HG02840 (cell line): ENCODE results near the gene TPP2.

Source experiments
- ATAC-seq: cut with Tn5 transposase; IDR thresholded peaks from one replicate; pipeline ENCODE4 v1.9.1; 2021; ENCODE audit warnings: mild to moderate bottlenecking, moderate library complexity, moderate number of reproducible peaks; ENCODE audit not compliant: unreplicated experiment, low FRiP score

Gene TPP2

DNA sequence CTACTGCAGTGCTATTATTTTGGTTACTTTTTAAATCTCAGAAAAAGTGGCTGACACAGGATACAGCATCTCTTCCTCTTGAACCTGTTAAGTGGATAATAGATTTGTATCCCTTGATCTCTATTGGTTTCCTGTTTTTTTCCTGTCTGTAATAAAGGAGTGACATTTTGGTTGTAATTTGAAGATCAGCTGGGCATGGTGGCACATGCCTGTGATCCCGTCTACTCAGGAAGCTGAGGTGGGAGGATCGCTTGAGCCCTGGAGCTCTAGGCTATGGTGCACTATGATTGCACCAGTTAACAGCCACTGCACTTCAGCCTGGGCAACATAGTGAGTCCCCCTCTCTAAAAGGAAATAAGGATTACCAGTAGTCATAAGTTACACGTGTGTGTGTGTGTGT lies 51.3 kb downstream of the TPP2 start:
- ATAC-seq = no peak

DNA sequence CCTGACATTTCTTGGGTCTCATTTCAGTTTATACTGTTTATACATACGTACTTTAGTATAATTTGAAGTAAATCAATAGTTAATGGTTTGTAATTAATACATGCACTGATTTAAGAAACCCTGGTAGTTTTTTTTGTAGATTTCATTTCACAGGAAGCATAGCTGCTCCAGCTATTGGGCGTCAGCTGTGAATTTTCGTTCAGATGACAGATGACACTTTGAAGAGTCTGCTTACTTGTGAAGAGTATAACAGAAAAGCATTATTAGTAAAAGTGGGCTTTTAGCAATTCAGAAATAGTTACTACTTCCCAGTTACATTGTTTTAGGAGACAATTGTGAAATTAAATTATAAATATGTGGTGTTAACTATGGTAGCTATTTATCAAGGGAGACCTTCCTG lies 53.7 kb downstream of the TPP2 start:
- no peak for ATAC-seq

DNA sequence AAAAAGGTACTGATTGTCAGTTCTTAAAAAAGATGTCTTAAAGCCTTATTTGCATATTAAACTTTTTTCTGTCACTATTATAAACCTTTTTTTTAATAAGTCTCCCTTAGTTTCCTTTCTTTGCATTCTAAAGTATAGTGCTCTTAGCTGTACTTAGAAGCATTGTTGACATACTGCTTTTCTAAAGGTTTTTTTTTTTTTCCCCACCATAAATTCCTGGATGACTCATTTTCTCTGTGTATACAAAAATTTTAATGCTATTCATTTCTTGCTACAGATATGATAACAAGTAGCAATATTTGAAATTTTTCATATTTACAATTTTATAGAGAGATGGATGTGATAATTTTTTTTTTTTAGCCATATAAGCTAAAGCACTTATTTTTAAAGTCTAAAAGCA lies 54.6 kb downstream of the TPP2 start:
- no peak for ATAC-seq

DNA sequence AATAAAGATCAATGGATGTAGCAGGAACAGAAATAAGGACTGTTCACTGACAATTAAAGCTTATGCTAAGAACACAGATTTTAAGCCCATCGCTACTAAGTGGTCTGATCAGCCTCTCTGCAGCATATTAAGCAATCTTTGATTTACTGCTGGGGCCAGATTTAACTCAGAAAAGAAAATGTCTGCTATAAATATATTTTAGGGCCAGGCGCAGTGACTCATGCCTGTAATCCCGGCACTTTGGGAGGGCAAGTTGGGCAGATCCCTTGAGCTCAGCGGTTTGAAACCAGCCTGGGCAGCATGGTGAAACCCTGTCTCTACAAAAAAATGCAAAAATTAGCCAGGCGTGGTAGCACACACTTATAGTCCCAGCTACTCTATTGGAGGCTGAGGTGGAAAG lies 55.1 kb downstream of the TPP2 start:
- no peak for ATAC-seq

DNA sequence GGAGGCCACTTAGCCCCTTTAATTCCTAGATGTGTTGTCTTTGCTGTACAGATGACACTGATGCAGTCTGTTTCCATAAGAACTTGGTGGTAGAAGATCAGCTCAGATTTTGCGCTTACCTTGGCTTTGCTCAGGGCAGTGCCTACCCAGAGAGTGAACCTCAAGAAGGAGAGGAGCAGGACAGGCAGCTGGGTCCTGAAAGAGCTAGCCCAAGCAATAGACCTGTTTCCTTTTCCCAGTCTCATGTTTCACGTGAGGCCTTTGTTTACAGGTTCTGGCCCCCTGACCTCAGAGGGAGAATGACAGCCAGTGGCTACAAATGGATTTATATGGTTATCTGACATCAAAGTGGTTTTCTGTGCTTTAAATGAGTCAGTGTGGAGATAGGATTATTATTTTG lies 58.0 kb downstream of the TPP2 start:
- no peak for ATAC-seq

DNA sequence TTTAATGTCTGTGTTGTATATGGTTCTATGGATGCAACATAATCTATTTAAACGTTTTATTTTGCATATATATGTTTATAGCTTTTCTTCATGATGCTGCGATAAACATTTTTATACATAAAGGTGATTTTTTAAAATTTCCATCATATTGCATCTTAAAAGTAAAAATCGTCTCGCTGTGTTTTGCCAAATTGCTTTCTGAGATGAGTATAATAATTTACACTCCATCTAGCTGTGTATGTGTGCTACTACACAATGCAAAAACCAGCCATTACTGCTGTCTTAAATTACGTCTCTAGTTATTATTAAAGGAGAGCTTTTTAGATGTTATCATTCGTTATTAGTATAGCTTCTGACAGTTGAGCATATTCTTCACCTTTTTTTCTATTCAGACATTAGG lies 60.8 kb downstream of the TPP2 start:
- ATAC-seq = no peak

DNA sequence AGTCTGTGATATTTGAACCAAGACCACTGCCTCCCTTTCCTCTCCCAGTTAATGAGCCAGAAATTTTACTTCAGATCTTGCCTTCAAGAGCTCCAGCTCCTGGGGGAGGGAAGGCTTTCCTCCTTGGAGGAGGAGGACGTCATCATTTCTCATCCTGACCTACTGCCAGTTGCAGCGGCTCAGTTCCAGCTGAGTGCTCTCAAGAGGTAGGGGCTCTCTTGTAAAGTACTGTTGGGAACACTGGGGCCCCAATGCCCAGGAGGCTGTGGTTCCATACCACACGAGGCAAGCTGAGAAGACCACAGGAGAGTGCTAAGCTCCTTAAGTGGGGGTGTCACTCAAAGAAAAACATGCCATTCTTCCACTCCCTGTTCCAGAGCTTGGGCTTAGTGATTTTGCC lies 61.9 kb downstream of the TPP2 start:
- ATAC-seq = no peak

DNA sequence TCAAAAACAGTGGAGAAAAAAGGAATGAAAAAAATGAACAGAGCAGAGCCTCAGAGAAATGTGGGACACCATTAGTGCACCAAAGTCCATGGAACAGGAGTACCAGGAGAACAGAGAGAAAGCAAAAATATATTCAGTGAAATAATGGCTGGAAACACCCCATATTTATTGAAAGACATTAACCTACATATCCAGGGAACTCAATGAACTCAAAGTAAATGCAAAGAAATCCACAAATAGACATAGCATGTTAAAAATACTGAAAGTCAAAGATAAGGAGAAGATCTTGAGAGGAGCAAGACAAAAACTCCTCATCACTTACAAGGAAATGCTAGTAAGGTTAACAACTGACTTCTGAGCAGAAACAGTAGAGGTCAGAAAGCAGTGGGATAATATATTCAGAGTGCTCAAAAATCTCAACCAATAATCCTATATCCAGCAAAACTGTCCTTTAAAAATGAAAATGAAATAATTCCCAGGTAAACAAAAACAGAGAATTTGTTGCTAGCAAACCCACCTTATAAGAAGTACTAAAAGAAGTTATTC lies 62.5 kb downstream of the TPP2 start:
- no peak for ATAC-seq

DNA sequence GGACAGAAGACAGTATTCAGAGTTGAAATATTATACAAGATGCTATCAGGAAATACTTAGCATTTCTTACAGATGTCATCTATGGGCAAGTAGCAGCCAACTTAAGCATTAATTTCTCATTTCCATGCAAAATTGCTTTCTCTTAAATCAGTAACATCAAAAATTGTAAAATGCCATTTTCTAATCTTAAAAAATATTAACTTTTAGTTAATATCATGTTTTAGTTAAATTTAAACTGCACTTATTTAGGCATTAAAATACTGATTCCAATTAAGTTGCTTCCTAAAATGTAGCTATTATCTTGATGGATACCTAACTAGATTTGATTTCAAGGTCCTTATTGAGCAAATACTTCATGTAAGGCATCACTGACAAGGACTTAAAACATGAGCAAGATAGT lies 70.2 kb downstream of the TPP2 start:
- ATAC-seq = no peak

DNA sequence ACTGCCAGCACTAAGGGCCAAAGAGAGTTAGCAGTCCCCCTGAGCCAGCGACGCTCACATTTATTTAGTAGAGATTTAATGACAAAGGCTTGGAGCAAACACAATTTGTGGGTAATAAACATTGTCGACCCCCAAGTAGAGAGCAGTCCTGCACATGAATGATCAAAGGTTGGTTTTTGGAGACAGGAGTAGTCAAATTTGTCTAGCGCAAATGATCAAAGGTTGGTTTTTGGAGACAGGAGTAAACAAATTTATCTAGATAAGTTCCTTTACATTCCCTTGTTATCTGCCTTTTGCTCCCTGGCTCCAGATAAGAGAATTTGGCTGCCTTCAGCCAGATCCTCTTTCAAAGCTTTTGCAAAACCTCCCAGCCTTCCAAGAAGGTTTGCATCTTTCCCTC lies 71.1 kb downstream of the TPP2 start:
- no peak for ATAC-seq

DNA sequence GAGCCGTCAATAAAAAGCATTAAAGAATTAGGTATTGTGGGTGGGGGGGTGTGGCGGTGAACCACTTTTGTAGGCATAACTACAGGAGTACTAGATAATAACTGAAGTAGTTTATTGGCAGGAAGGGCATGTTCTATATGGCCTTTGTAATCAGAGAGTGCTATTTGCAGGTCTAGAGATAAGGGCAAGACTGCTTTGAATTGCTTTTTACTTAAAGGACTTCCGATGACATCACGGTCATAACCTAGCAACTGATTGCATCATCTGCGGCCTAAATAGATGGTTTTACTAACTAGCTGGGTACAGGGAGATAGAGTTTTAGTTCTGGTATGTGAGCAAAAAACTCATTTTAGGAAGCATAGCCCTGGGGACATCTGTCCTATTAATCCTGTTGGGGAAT lies 73.3 kb downstream of the TPP2 start:
- no peak for ATAC-seq

DNA sequence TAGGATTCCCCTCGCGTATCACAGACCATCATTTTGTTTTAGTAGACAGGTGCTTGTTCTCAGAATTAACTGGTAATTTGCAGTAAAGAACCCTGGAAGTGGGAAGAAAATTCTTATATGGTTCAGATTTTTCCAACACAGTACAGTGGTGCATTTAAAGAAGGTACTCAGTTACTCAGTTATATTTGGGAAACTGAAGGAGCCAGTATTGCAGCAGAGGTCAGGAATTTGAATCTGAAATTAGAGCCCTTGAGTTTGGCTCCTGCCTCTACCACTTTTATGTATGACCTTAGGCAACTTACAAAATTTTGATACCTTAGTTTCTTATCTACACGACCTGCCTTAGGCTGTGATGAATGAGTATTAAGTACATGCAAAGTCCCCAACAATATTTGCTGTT lies 78.3 kb downstream of the TPP2 start:
- ATAC-seq = no peak

DNA sequence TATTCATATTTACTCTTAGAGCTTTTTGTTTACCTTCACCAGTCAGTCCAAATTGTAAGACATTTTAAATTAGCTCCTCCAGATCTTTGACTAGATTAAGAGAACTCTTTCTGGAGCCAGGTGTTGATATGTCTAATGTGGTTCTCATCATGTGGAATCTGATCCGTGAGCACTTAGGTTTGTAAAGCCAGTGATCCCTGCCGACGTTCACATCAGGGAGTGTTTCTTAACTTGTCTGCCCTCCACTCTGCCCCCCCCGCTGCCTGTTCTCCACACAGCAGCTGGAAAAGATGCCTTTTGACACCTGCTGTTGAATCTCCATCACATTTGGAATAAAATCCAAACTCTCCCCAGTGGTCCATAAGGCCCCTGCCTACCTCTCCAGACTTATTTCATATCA lies 80.3 kb downstream of the TPP2 start:
- no peak for ATAC-seq

DNA sequence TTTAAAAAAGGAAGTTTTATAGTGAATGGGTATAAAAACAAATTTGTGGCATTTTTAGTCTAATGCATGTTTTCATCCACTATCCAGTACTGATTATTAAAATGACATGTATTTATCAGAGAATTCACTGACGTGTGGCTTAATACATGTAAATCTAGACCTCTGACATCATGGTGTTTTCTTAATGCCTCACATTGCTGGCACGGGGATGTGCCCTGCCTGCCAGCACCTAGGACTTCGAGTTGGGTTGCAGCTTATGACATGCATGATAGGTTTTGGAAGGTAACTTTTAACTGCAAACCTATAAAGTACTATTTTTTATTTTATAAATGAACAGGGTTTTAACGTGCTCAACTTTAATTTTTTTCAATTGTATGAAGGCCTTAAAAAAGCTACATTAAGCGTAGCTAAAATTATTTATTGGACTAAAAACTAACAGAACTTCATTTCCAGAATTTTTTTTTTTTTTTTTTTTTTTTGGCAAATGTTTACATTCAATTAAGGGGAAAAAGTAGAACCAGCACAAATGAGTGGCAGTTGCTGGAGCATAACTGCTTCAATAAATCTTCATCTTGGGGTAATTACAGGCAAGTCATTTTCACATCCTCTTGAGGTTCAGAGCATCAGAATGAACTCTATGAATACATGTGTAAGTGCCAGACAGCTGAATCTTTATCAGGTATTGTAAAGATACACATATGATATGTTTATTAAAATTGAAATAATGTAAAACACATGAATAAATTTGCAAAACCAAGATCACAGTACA lies 81.7 kb downstream of the TPP2 start:
- no peak for ATAC-seq

DNA sequence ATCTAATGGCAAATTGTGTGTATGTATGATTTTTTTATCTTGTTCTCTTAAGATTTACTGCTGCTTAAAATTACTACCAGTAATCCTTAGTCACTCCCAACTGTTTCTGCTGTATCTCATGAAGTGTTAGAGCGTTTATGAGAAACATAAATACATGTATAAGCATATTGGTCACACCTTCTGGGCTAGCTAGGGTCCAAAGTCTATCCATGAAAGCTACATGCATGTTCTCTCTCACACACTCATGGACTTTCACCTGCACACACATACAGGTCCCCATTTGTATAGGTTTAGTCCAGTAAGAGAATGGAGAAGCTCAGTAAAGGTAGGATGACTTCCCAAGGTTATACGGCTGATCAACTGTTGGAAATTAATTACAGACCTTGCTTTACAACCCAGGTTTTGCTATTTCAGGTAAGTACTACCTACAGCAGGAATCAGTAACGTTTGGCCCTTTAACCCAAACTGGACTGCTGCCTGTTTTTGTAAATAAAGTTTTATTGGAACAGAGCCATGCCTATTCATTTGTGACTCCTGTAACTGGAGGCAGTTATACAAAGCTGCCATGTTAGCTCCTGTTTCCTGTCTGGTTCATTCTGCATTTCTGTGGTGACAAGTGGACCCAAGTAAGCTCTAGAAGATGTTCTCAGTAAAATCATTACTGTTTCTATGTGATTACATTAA lies 82.8 kb downstream of the TPP2 start:
- ATAC-seq = no peak

DNA sequence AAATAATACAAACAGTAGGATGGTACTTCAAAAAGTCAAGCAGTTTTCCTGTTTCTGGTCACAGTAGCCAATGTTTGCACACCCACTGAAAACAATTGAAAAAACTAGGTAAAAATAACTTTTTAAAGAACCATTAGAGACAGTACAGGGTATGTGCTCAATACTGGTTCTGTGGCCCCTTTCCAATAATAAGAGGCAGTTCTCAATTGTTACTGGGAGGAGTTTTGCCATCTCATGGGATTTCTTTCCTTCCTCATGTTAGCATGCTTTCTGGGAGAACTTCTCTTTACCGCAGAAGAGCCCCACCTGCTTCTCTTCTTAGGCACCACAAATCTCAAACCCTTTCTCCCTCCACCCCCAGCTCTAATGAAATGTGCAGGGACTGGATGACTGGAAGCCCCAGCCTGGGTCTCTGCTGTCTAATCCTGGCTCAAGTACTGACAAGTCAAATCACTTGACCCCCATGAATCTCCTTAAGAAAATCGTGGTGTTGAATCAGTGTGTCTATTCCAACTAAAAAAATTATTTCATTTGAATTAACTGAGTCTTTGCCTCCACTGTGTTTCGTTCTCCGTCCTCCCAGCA lies 83.4 kb downstream of the TPP2 start:
- no peak for ATAC-seq

DNA sequence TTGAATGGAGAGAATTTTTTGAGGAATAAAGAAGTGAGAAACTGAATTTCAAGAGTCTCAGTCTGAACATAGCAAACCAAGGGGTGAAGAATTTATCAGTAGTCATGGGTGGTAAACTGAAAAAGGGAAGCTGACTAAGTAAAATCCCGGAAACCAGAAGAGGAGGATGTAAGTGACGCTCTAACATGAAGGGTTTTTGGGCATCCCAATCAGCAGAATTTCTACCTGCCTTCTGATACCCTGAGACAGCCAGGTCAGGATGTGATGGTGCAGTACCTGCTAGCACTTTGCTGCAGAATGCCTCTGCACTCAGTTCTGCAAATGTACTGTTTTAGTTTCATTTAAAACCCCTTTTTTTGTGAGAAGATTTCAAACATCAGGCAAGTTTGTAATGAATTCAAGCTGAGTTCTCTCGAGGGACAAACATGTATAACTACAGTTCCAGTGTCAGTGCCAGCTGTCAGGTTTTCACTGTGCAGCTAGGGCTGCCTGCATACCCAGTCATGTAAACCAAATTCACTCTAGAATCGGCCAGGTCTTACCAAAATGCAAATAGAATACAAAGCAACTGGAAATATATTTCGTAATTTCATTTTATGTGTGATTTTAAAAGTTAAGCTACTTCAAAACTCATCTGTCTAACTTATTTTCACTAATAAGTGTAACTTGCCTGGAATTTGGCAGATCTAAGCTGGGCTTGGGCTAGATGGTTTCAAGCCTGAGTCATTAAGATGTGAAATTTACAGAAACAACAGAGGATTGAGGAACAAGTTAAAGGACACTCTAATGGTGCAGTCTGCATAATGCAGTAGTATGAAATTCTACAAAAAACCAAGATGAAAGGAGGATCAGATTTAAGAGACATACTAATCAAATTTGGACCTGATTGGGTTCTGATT lies 84.3 kb downstream of the TPP2 start:
- ATAC-seq = no peak

DNA sequence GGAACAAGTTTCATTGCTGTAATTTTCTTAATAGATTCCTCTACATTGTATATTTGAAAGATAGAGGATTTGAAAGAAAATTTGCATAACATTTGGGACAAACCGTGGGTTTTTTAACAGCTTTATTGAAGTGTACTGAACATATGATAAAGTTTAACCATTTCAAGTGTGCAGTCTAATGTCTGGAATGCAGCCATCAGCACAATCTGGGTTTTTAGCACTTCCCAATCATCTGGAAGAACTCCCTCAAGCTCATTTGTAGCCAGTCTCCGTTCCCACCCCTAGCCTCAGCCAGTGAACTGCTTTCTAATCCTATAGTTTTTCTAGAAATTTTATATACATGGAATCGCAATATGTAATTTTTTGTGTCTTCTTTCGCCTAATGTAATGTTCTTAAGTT lies 85.4 kb downstream of the TPP2 start:
- no peak for ATAC-seq

DNA sequence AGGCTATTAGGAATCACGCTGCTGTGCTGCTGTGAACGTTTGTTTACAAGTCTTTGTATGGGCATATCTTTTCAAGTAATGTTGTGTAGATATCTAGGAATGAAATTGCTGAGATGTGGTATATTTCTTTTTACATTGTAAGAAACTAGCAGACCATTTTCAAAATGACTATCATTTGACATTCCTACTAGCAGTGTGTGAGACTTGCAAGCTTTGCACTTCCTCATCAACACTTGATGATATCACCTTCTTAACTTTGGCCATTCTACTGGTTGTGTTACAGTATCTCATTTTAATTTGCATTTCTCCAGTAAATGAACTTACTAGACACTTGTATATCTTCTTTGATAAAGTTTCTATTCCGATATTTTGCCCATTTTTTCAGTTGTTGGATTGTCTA lies 85.9 kb downstream of the TPP2 start:
- no peak for ATAC-seq

DNA sequence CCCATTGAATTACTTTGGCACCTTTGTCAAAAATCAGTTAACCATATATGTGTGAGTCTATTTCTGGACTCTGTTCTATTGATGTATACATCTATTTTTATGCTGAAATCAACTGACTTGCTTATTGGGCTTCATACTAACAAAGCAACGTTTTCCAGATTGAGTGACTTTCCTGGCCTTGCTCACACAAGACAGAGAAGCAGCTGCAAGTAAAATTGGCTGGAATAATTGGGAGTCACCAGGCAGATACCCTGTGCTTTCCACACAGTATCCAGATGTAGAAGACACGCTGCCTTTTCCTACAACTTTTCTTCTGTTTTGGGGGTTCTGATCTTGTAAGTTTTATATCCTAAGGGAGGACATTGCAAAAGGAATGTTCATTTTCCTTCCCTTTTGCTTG lies 86.9 kb downstream of the TPP2 start:
- ATAC-seq = no peak

DNA sequence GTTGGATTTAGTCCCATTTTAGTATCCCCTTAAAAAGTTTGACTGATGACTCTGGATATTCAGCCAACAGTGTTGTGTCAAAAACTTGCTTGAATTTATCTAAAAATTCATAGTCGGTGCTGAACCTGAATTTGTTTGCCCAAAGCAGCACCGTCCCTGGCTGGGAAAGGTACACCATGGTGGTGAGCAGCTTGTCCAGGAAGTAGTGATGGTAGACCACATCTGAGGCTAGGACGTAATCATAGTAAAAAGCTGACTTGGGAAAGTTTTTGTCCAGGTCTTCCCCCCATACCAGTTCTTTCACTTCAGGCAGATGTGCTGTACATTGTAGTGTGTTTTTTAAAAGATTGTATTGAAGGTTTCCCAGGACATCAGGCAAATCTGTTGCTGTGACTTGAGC lies 89.2 kb downstream of the TPP2 start:
- ATAC-seq = no peak
